ENCODE measurements around the gene S100A3.

Gene S100A3

GRCh38 chr1:153509729-153510354 lies 39.2 kb downstream of the S100A3 start:
- DNase-seq (ENCODE audit: low read depth) = no peak

- no peak for DNase-seq (ENCODE audit: low read depth)
Observed at GRCh38 chr1:153509036-153509435, 40.0 kb downstream of the S100A3 start.

DNA sequence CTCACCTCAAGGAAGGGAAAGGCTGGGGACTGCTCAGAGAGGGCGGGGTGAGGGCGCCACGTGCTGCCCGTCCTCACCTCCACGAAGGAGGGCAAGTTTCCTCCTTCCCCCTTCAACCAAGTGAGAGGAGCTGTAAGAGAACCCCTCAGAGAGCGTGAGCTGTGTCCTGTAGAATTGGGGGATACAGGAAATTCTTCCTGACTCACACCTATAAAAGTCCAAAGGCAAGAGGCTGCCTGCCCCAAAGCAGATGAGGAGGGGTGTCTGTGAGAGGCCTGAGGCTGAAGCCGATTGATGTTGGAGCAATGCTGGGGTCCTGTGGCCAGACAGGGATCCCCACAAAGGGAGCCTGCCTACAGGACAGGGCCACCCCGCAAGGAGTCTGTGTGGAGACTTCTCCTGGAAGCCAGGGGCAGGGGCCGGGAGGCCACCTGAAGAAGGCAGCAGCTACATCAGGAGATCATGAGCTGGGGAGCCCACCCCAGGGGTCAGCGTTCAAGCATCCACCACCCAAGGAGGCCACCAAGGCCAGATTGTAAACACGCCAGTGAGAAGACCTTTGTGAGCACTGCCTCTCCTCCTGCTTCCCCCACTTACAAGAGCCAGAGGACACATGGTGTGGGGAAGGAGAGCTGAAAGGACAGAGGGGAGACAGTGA lies 41.0 kb downstream of the S100A3 start:
- DNase-seq (ENCODE audit: low read depth) = no peak

DNA sequence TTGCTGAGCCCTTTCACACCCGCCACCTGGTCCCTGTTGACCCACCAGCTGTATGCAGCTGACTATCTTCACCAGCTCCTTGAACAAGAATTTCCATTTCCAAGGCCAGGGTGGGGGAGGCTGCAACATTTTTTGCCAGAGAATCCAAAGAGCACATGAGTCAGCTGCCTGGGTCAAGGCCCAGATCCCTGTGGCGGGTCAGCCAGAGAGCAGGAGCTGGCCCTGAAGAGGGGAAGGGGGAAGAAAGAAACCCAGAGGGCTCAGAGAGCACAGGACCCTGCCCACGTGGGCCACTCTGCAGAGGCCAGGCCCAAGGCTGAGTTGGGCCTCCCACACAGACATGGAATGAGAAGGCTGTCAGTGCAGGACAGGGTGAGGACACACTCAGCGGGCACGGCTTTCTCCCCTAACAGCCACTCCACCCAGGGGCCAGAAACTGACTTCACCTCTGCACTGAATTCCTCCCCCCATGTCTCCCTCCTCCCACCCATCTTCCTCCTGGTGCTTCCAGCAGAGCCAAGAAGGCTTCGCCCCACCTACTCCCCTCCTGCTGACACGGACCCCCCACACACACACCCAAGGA lies 42.1 kb downstream of the S100A3 start:
- DNase-seq (ENCODE audit: low read depth) = peak; percentile 86

DNA sequence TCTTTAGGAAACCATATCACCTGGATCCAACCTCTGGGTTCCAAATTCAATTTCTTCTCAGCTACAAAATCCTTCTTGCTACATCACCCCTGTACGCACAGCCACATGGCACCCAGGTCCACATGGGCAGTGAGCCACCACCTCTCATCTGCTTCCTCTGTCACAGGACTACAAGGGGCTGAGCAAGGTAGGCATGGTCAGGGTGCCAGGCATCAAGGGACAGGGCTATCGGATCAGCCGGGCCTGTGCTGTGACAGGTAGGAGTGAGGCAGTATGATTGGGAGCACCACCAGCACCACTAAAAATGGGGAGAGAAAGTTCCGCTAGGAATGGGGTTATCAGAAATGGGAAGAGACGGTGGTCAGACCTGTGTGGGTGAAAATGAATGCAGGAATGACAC lies 42.7 kb downstream of the S100A3 start:
- DNase-seq (ENCODE audit: low read depth) = no peak

- DNase-seq (ENCODE audit: low read depth) = peak; percentile 35
Observed at GRCh38 chr1:153505576-153505975, 43.5 kb downstream of the S100A3 start.

DNA sequence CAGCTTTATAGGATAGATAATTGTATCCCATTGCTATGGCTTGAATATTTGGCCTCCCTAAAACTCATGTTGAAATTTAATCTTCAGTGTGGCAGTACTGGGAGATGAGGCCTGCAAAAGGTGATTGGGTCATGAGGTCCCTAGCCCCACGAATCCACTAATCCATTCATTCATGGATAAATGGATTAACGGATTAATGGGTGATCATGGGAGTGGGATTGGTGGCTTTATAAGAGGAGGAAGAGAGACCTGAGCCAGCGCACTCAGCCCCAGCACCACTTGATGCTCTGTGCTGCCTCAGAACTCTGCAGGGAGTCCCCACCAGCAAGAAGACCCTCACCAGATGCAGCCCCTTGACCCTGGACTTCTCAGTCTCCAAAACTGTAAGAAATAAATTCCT lies 45.3 kb downstream of the S100A3 start:
- no peak for DNase-seq (ENCODE audit: low read depth)

- no peak for DNase-seq (ENCODE audit: low read depth)
Observed at GRCh38 chr1:153498746-153499145, 50.3 kb downstream of the S100A3 start.
